Measurements from ENCODE around the gene DBP.
"Not testable (repeated sequence)": the region's sequence is repeated elsewhere in the genome, so short reads cannot be mapped to it uniquely, and the experiment has no call there.

Gene DBP

DNA sequence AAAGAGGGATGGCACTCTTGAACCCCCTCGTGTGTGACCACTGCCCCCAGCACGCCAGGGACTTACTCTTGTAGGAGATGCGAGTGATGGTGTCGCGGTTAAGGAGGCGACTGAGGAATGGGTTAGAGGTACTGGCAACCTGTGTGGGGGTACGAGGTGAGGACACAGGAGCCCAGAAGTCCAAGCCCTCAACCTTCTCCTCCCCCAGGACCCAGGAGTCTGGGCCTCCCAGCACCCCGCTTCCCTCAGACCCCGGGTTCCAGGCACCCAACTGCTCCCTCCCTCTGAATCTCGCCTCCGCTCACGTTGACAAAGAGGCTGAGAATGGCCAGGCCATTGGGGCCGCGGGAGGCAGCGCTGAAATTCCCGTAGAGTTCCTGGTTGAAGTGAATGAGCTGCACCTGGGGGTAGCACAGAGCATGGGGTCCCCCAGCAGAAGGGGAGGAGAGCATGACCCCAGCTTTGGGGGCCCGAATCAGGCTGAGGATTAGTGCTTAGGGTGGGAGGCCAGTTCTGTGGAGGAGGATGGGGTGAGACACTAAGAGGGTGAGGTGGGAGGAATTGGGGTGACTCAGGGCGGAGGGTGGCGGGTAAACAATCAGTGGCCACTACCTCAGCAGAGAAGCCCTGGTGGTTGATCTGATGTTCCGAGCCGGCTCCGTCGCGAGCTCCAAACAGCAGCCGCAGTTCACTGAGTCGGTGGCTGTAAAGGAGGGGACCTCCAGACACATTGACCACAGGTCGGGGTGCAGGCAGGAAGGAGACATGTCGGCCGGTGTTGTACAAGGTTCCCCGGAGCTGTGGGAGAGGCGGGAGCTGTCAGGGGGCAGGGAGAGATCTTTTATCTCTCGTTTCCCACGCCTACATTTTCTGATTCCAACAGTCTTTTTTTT, 2.5 kb upstream of the DBP start:
- no peak for DNase-seq (ENCODE audit: low read depth, low spot score)

GRCh38 chr19:48638831-48639381, 1.7 kb upstream of the DBP start:
- DNase-seq (ENCODE audit: low read depth, low spot score): no peak

DNA sequence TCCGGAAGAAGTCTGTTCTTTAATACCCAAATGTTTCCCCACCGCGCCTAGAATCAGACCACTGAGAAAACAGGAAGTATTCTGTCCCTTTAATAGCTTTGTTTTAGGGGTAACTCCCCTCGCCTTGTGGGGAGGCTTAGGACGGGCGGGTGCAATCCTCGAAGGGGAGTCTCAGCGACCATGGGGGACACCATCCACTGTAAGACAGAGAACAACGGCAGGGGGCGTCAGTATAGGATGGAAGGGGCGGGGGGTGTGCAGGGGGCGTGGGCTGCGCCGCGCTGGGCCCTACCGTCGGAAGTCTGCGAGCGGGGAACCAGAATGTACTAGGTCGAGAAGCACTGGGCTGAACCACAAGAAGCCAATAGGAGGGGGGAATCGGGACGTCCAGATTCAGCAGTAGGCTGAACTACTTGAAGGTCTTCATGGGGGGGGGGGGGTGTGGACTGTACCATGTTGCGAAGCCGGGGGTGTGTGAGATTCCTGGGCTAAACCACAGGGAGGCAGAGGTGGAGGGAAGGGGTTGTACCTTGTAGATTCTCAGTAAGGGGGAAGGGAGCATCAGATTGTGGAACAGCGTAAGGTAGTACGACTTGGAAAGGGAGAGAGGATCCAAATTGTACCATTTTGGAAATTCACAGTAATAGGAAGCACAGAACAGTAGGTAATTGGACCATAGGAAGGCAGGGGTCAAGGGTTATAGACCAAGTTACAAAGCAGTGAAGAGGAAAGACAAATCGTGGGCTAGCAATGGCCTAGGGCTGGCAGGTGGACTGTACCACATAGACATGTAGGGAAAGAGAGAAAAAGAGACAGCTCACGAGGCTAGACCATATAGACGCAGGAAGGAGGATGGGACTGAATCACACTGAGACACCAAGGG, 1.0 kb upstream of the DBP start:
- peak; percentile 72 for DNase-seq (ENCODE audit: low read depth, low spot score)

DNA sequence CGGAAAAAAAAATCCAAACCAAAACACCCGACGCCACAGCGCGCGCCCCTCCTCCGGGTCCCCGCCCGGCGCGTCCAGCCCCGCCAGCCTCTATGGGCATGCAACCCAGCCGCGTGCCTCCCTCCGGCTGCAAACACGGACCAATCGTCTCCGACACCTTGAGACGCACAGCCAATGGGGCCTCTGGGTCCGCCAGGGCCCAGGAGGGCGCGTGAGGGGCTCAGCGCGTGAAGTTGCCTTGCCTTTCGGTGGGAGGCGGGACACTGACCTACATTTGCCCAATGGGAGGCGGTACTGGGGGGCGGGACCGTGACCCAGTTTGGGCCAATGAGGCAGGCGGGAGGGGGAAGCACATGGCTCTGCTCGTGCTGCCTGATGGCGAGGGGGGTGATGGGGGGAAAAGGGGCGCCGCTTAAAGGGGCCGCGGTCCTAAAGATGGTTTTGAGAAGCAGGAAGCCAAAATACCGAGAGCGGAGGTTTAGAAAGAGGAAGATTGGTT, 319 bp upstream of the DBP start:
- DNase-seq (ENCODE audit: low read depth, low spot score): peak; percentile 100

GRCh38 chr19:48635966-48636858, 967 bp downstream of the DBP start:
- no peak for DNase-seq (ENCODE audit: low read depth, low spot score)

- DNase-seq (ENCODE audit: low read depth, low spot score): peak; percentile 68
Measured at GRCh38 chr19:48635263-48635965, 1.8 kb downstream of the DBP start.

DNA sequence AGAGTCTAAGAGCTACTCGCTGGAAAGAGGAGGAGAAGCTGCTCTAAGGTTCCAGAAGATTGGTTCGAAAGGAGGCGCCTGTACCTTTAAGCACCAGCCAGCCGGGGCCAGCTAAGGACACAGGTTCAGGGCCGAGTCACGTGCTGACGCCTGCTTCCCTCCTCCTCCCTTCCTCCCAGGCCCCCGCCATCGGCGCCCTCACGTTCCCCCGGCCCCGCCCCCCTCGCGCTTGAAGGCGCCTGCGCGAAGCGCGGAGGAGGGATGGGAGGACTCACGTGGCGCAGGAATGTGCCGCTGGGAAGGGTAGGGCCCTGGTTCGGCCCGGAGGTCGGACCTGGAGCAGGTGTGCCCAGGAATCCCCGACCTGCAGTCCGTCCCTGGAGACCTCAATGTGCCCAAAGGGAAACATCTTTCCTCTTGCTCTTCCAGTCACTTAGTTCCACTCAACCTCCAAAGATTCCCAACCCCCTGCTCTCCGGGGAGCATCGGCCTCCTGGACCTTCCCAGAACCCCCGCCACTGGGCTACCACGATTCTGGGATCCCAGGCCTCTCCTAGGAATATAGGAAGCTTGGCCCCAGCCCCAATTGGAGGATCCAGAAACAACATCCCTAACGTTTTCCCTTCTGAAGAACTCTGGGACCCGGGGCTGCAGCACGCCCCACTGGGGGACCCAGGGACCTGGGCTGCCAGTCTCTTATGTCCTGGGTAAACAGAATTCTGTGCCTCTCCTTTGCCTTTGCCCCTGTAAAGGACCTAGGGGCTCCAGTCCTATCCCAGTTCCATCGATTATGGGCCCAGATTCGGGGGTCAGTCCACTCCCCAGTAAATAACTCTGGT, 2.5 kb downstream of the DBP start:
- DNase-seq (ENCODE audit: low read depth, low spot score): peak; percentile 85

DNA sequence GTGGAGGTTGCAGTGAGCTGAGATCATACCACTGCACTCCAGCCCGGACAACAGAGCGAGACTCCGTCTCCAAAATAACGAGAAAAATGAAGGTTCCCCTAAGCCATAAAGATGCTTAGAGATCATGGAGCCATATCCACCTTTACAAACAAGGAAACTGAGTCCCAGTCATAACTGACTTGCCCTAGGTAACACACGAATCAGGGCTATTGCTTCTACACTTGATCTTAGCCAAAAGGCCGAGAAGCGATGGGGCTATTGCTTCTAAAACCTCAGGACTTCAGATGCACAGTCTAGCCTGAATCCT, 3.2 kb downstream of the DBP start:
- DNase-seq (ENCODE audit: low read depth, low spot score): no peak

GRCh38 chr19:48633148-48634035, 3.8 kb downstream of the DBP start:
- DNase-seq (ENCODE audit: low read depth, low spot score): no peak

- DNase-seq (ENCODE audit: low read depth, low spot score): no peak
Measured at GRCh38 chr19:48632692-48633147, 4.5 kb downstream of the DBP start.

DNA sequence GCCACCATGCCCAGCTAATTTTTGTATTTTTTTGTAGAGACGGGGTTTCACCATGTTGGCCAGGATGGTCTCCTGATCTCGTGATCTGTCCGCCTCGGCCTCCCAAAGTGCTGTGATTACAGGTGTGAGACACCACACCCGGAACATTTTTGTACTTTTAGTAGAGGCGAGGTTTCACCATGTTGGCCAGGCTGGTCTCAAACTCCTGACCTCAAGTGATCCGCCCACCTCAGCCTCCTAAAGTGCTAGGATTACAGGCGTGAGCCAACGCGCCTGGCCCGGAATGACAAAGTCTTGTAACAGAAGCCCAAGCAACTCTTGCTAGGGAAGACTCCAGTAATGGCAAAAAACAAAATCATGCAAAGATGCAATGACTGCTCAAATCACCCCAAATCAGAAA, 4.9 kb downstream of the DBP start:
- DNase-seq (ENCODE audit: low read depth, low spot score): not testable (repeated sequence)

- no peak for DNase-seq (ENCODE audit: low read depth, low spot score)
Measured at GRCh38 chr19:48631225-48631624, 6.0 kb downstream of the DBP start.

- DNase-seq (ENCODE audit: low read depth, low spot score): no peak
Measured at GRCh38 chr19:48630296-48631063, 6.7 kb downstream of the DBP start.

GRCh38 chr19:48629599-48630295, 7.4 kb downstream of the DBP start:
- no peak for DNase-seq (ENCODE audit: low read depth, low spot score)

- DNase-seq (ENCODE audit: low read depth, low spot score): no peak
Measured at GRCh38 chr19:48629297-48629598, 7.9 kb downstream of the DBP start.

- DNase-seq (ENCODE audit: low read depth, low spot score): no peak
Measured at GRCh38 chr19:48628486-48629296, 8.5 kb downstream of the DBP start.
